ENCODE data around the gene MYRIP. TPM values are rescaled to one million over a fixed set of nuclear protein-coding genes. Genes with fewer than 3 reads are reported as not detected.

The MYRIP gene
- total and polyA plus RNA-seq, 2 of the 4 experiments (the other 2 are of a cell fraction) = not detected

GRCh38 chr3:40152482-40153133 lies 343.2 kb downstream of the MYRIP start:
- no peaks in the 10 kb centered on the region for H3K27me3 ChIP-seq (ENCODE audit: control insufficient read depth, insufficient read depth, low read length)
- TF ChIP-seq, protein P1, sequence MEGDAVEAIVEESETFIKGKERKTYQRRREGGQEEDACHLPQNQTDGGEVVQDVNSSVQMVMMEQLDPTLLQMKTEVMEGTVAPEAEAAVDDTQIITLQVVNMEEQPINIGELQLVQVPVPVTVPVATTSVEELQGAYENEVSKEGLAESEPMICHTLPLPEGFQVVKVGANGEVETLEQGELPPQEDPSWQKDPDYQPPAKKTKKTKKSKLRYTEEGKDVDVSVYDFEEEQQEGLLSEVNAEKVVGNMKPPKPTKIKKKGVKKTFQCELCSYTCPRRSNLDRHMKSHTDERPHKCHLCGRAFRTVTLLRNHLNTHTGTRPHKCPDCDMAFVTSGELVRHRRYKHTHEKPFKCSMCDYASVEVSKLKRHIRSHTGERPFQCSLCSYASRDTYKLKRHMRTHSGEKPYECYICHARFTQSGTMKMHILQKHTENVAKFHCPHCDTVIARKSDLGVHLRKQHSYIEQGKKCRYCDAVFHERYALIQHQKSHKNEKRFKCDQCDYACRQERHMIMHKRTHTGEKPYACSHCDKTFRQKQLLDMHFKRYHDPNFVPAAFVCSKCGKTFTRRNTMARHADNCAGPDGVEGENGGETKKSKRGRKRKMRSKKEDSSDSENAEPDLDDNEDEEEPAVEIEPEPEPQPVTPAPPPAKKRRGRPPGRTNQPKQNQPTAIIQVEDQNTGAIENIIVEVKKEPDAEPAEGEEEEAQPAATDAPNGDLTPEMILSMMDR (conservative IDR thresholded peaks at IDR 0.05; ENCODE audit: low read depth, low read length) = no peak
- no peak for TF ChIP-seq RAD21 (IDR thresholded peaks at IDR 0.05; ENCODE audit: low read length)
- H3K9me3 ChIP-seq (ENCODE audit: control insufficient read depth, insufficient read depth, low read length) = peaks cover 5% of the 10 kb centered on the region; the same call in 1 of the 2 replicates
- H3K4me3 ChIP-seq (ENCODE audit: insufficient read depth, low read depth, low read length) = no peak overlapping the region
- H3K56ac ChIP-seq (ENCODE audit: extremely low read depth, insufficient read depth, low read length) = no peak overlapping the region
- no peak overlapping the region for H4K91ac ChIP-seq (ENCODE audit: insufficient read depth, low read depth, low read length)
- intact Hi-C loops (cut with micrococcal nuclease) = no loop called here
- POLR2A ChIA-PET (ENCODE audit: unreplicated experiment) = no interaction called here
- H3K4me1 ChIP-seq (ENCODE audit: control insufficient read depth, insufficient read depth, low read length) = no peaks in the 10 kb centered on the region
- H3K79me1 ChIP-seq (ENCODE audit: low read depth in 1 of 2, low read length in 2 of 2) = no peaks in the 10 kb centered on the region
- H3K9ac ChIP-seq (ENCODE audit: low read depth, low read length) = no peak overlapping the region
- no peaks in the 10 kb centered on the region for H3K9me1 ChIP-seq (ENCODE audit: insufficient read depth, low read length)
- no peak overlapping the region for H3K27ac ChIP-seq (ENCODE audit: insufficient read depth, low read length)
- CTCF ChIA-PET = no interaction called here
- H3K14ac ChIP-seq (replicated peaks; ENCODE audit: low read depth, low read length) = no peak overlapping the region
- WGBS, 2 experiments (ENCODE audit: extremely low coverage in 2 of 2, insufficient read length in 1 of 2) = no CpG with 5 or more reads among the region's 1 CpG
- H3K4ac ChIP-seq (ENCODE audit: low read depth, low read length) = no peak overlapping the region
- H3K23ac ChIP-seq (ENCODE audit: low read depth, low read length) = no peak overlapping the region
- no peak overlapping the region for H4K8ac ChIP-seq (ENCODE audit: low read depth in 2 of 2, low read length in 2 of 2)
- H3K18ac ChIP-seq (ENCODE audit: low read depth, low read length) = no peak overlapping the region
- DNase-seq = no peak
- no peak overlapping the region for H3K4me2 ChIP-seq (ENCODE audit: low read depth, low read length)
- no peak overlapping the region for H4K5ac ChIP-seq (ENCODE audit: low read depth, low read length)
- no peak overlapping the region for H2AK5ac ChIP-seq (ENCODE audit: low read depth, low read length)
- in situ Hi-C loops (cut with MboI; ENCODE audit: low sequenced_read_pairs) = no loop called here
- no TSS peak for BruUV-seq (replicated peaks)
- no peak overlapping the region for H2BK5ac ChIP-seq (ENCODE audit: low read depth, low read length, poor library complexity, severe bottlenecking)
- no peak overlapping the region for H2AFZ ChIP-seq (replicated peaks; ENCODE audit: low read length, poor library complexity)
- H2BK120ac ChIP-seq (ENCODE audit: low read depth, low read length) = no peak overlapping the region
- dilution Hi-C loops (cut with HindIII; ENCODE audit: low sequenced_read_pairs, unreplicated experiment) = no loop called here
- no peaks in the 10 kb centered on the region for H3K36me3 ChIP-seq (ENCODE audit: control insufficient read depth, insufficient read depth, low read length)
- no peak overlapping the region for H2BK20ac ChIP-seq (ENCODE audit: low read depth, low read length)
- no peak overlapping the region for H2AK9ac ChIP-seq (replicated peaks; ENCODE audit: low read depth, low read length, poor library complexity)
- no peak overlapping the region for H2BK15ac ChIP-seq (ENCODE audit: low read depth, low read length)
- H4K20me1 ChIP-seq (ENCODE audit: insufficient read depth, low read length) = no peaks in the 10 kb centered on the region
- ATAC-seq (ENCODE audit: low read depth) = no peak
